B cell (primary cell): ENCODE measurements around the gene RPA3.

Source experiments
- EZH2 ChIP-seq: IDR thresholded peaks from 2 replicates; pipeline ENCODE4 v1.6.1; 2012; ENCODE audit warnings: borderline replicate concordance, low read depth, mild to moderate bottlenecking, moderate library complexity, low read length; ENCODE audit not compliant: insufficient read depth, poor library complexity, severe bottlenecking
- TF ChIP-seq, protein P1 (sequence below): fragments of 200-600 bp; IDR thresholded peaks from one replicate; pipeline ENCODE4 v1.8.0; 2022; ENCODE audit warnings: antibody characterized with exemption, mild to moderate bottlenecking

- TF ChIP-seq, protein P1, sequence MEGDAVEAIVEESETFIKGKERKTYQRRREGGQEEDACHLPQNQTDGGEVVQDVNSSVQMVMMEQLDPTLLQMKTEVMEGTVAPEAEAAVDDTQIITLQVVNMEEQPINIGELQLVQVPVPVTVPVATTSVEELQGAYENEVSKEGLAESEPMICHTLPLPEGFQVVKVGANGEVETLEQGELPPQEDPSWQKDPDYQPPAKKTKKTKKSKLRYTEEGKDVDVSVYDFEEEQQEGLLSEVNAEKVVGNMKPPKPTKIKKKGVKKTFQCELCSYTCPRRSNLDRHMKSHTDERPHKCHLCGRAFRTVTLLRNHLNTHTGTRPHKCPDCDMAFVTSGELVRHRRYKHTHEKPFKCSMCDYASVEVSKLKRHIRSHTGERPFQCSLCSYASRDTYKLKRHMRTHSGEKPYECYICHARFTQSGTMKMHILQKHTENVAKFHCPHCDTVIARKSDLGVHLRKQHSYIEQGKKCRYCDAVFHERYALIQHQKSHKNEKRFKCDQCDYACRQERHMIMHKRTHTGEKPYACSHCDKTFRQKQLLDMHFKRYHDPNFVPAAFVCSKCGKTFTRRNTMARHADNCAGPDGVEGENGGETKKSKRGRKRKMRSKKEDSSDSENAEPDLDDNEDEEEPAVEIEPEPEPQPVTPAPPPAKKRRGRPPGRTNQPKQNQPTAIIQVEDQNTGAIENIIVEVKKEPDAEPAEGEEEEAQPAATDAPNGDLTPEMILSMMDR = no peak
- TF ChIP-seq EZH2 = no peak
These were observed 21.0 kb upstream of the RPA3 start for GRCh38 chr7:7739204-7740036.
